ENCODE results near the gene TBC1D22A. TPM values are rescaled to one million over a fixed set of nuclear protein-coding genes. Genes with fewer than 3 reads are reported as not detected.

TBC1D22A gene
- total RNA-seq, 1 donor from 2014 or later, result 20.1 TPM

- DNase-seq (ENCODE audit: low spot score), result peak; percentile 22
- intact Hi-C loops (cut with DNase I), result loop anchor here (10.0 kb wide), 1 partner anchor 420 kb away; no protein-coding TSS in a partner anchor
Measured at GRCh38 chr22:46764779-46765485, 2.5 kb downstream of the TBC1D22A start.

GRCh38 chr22:46766611-46767010 lies 4.2 kb downstream of the TBC1D22A start:
- intact Hi-C loops (cut with DNase I), result loop anchor here (10.0 kb wide), 1 partner anchor 422 kb away; no protein-coding TSS in a partner anchor
- DNase-seq (ENCODE audit: low spot score), result peak; percentile 19

DNA sequence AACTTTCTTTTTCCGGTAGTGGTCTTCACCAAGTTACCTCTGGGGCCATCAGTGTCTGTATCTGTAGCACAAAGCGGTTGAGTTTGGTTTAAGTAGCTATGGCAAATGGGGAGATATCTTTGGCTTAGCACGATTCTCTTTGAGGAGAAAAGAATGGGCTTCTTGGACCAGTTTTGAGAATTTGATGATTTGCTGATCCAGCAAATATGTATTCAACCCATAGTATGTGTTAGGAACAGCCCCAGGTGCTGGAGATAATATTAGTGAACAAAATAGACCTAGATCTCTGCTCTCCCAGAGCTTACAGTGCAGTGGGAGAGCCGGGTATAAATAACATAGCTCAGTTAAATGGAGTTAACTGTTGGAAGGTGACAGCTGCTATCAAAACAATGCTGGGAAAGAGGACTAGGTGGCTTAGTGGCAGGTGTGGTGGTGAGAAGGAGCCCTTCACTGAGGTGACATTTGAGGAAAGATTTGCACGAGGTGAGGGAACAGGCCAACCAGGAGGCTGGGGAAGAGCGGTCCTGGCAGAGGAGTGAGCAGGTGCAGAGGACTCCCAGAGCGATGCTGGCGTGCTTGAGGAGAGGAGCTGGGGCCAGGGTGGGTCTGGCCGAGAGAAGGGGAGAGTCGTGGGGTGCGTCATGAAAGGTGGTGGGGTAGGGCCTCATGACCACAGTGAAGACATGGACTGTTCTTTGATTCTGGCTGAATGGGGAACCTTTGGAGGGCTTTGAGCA lies 5.0 kb downstream of the TBC1D22A start:
- intact Hi-C loops (cut with DNase I), result loop anchor here (10.0 kb wide), 1 partner anchor 423 kb away; no protein-coding TSS in a partner anchor
- peak; percentile 41 for DNase-seq (ENCODE audit: low spot score)

DNA sequence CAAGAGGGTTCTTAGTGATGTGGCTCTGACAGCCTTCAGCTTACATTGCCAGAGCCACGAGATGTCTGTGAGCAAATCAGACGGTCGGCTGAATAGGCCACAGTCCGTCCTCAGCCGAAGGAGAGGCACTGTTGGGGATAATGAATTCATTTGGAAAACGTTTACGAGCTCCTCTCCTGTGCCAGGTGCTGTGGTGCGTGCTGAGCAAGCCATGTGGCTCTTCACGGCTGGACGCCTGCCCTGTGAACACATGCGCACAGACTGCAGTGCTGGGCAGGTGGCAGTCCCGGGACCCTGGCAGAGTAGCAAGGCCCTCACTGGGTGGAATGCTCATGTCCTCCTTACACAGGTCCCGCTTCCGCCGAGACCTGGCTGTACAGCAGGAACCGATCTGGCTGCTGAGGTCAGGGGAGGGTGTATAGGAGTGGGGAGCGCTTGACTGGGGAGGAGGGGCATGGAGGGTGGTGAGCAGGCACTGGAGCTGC lies 6.8 kb downstream of the TBC1D22A start:
- peak; percentile 77 for DNase-seq (ENCODE audit: low spot score)
- intact Hi-C loops (cut with DNase I), result loop anchor here (10.0 kb wide), 1 partner anchor 424 kb away; no protein-coding TSS in a partner anchor

DNA sequence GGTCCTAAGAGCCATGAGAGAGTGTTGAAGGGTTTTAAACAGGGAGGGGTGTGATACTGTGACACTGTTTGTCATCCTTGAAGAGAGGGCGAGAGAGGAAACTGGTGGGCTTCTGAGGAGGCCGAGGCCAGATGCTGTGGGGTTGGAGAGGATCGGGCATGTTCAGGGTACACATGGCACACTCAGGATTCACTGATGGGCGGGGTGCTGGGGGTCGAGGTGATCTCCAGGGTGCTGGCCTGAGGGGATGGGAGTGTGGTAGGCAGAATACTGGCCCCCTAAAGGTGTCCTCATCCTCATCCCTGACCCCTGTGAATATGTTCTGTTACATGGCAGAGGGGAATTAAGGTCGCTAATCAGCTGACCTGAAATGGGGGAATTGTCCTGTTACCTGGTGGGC lies 7.3 kb downstream of the TBC1D22A start:
- intact Hi-C loops (cut with DNase I), result loop anchor here (10.0 kb wide), 1 partner anchor 425 kb away; no protein-coding TSS in a partner anchor

GRCh38 chr22:46770151-46770641 lies 7.7 kb downstream of the TBC1D22A start:
- peak; percentile 67 for DNase-seq (ENCODE audit: low spot score)
- intact Hi-C loops (cut with DNase I), result no loop called here

More for the DNA sequence above, 7.3 kb downstream of the TBC1D22A start:
- DNase-seq (ENCODE audit: low spot score), result peak; percentile 55

DNA sequence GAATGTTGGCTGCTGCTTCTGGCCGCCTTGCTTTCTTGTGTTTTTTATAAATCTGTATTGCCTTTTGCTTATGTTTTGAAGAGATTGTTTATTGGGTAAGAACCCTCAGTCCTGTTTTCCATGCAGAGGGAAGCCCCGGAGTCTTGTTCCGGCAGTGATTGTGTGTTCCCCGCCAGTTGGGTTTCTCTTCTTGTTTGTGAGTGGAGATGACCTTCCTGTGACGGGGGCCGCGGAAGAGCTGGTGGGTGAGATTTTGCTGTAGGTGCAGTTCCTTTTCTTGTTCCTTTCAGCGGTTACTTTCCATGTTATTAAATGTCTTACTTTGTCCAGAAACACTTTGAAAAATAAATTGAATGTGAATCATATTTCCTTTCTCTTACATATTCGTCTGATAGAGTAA lies 8.3 kb downstream of the TBC1D22A start:
- intact Hi-C loops (cut with DNase I), result no loop called here
- peak; percentile 78 for DNase-seq (ENCODE audit: low spot score)

DNA sequence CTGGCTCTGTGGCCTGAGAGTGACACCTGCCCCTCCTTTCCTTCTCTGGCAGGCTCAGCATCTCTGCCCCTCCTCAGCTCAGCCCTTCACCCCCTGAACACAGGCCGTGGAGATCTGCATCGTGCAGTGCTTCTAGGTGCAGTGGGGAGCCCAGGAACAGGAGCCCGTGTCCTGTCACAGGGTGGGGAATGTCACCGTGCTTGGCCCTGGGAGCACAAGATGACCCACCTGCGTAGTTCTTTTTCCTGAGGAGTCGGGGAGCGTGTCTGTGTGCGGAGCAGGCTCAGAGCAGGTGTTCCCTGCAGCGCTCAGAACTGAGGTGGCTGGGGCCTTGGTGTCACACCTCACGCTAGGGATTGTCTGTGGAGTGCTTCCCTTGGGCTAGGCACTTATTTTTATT lies 10.6 kb downstream of the TBC1D22A start:
- intact Hi-C loops (cut with DNase I), result no loop called here
- peak; percentile 76 for DNase-seq (ENCODE audit: low spot score)

GRCh38 chr22:46774253-46774979 lies 12.0 kb downstream of the TBC1D22A start:
- peak; percentile 80 for DNase-seq (ENCODE audit: low spot score)
- intact Hi-C loops (cut with DNase I), result no loop called here

DNA sequence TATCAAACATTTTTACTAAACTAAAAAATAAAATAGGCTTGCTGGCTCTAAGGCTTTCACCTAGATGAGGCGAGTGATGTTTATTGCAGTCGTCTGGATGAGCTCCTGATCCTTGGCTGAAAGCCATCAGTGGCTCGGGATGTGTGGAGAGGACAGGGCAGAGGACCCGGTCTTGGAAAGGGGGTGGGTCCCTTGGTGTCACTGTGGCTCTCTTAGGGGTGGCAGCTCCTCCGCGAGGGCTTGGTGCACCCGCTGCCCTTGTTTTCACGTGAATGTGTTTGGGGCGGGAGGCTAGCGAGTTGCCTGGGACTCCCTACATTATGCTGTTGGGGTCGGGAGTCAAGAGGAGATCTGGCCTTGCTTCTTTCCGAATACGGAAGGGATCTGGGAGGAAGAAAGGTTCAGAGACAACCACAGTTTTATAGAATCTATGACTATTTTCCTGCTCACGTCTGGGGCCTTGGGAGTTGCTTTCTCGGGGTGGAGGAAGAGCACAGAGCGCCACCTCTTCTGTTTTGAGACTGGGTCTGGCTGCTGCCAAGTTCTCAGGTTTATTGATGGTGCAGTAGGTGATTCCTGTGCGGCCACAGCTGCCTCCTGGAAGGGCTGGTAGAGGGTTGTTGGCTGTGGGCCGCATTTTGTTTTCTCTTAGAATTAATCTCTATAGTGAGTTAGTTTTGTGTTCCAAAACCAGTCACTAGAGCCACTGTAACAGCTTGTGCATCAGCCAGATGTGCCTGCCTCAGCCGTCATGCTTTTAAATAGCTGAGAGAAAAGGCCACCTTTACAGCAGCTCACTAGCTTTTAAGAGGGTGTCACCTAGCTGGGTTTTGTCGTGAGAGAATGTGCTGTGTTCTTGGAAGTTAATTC lies 12.8 kb downstream of the TBC1D22A start:
- intact Hi-C loops (cut with DNase I), result no loop called here
- peak; percentile 74 for DNase-seq (ENCODE audit: low spot score)

GRCh38 chr22:46775850-46776826 lies 13.7 kb downstream of the TBC1D22A start:
- intact Hi-C loops (cut with DNase I), result no loop called here

DNA sequence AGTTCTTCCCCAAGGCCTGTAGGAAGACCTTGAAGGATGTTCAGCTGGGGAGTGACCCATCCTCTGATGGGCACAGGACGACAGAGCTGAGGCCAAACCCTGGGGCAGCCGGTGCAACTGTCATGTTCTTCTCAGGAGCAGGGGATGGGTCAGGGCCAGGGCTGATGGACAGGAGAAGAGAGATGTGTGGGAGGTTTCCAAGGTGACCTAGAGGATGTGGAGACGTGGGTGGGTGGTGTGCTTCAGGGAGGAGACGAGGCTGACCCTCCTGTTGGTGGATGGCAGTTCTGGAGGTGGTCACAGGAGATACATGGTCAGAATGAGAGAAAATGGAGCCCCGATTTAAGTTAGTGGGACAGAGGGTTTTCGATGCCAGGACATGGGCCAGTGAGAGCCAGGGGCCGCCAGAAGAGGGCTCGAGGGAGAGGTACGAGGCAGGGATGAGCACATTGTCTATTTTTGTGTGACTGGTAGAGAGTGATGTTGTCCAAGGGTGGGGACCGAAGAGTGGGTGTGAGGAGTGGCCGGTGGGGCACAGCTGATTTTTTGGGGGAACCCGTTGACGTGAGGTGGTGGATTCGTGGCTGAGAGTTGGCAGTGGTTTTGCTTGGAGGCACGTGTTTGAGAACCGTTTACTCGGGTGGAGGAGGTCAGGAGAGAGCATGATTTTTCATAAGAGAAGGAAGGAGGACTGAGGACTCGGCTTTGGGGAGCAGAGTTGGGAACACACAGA lies 14.6 kb downstream of the TBC1D22A start:
- intact Hi-C loops (cut with DNase I), result no loop called here

More at GRCh38 chr22:46775850-46776826, 13.7 kb downstream of the TBC1D22A start:
- peak; percentile 60 for DNase-seq (ENCODE audit: low spot score)

DNA sequence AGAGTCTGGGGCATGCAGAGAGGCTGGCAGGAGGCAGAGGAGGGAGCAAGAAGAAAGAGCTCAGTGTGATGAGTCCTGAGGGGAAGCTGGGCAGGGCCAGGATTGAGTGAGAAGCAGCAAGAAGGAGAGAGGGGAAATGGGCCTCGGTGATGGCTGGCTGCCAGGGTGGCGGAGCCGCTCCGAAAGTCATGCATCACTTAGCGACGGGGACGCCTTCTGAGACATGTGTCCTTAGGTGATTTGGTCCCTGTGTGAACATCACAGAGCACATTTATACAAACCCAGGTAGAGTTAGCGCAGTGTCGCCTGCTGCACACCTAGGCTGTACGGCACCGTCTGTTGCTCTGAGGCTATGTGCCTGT lies 15.1 kb downstream of the TBC1D22A start:
- DNase-seq (ENCODE audit: low spot score), result peak; percentile 80
- intact Hi-C loops (cut with DNase I), result no loop called here

More for the DNA sequence above, 14.6 kb downstream of the TBC1D22A start:
- peak; percentile 71 for DNase-seq (ENCODE audit: low spot score)

- intact Hi-C loops (cut with DNase I), result no loop called here
- no peak for DNase-seq (ENCODE audit: low spot score)
Measured at GRCh38 chr22:46779023-46779422, 16.6 kb downstream of the TBC1D22A start.

DNA sequence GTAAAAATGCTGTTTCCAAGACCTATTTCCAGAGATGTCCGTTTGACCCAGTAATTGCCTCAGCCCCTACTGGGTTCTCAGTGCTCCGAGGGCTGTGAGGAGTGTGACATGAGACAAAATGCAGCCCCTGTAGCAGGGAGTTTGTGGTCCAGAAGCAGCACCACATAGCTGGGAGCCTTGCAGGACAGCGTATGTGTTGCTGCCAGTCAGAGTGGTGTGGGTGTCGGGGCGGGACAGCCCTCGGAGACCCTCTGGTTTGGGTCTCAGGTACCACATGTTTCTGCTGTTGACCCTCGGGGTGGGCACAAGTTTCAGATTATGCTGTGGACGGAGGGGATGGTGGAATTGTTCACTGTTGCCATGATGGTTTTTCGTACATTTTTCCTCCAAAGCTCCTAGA lies 17.2 kb downstream of the TBC1D22A start:
- DNase-seq (ENCODE audit: low spot score), result peak; percentile 50
- intact Hi-C loops (cut with DNase I), result no loop called here

DNA sequence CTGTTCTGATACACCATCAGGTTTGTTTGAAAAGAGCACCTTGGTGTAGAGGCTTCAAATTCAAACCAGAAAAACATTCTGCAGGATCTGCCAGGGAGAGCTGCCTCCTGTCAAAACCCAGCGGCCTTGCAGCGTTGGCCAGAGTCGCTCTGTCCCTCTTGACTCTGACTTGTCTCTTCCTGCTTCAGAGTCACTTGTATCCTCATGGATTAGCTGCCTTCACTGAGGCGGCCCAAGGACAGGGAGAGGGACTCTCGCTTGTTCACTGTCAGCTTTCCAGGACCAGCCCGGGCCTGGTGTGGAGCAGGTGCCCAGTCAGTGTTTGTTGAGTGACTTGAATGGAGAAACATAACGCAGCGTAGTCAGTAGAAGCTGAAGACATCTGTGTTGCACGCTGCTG lies 18.0 kb downstream of the TBC1D22A start:
- peak; percentile 74 for DNase-seq (ENCODE audit: low spot score)
- intact Hi-C loops (cut with DNase I), result no loop called here

DNA sequence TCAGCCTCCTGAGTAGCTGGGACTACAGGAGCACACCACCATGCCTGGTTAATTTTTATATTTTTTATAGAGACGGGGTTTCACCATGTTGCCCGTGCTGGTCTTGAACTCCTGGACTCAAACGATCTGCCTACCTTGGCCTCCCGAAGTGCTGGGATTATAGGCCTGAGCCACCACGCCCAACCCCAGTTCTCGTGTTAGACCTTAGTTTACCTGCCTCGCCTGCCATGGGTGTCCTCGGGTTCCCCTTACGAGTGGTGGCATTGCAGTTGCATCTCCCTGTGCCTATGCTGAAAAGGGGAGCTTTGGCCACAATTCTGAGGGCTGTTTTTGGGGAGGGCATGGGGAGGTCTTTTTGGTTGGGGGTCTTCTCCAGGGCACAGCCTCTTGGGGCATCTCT lies 18.8 kb downstream of the TBC1D22A start:
- no peak for DNase-seq (ENCODE audit: low spot score)
- intact Hi-C loops (cut with DNase I), result no loop called here
